Activated CD4-positive, alpha-beta T cell treated with anti-CD3 and anti-CD28 coated beads, Interleukin-2, amount 10 ng/mL, durations not matched to agents 7 days and 5 days (primary cell): ENCODE results near the gene ZNF445. TPM values are rescaled to one million over a fixed set of nuclear protein-coding genes. Genes with fewer than 3 reads are reported as not detected.
"Not testable (repeated sequence)": the region's sequence is repeated elsewhere in the genome, so short reads cannot be mapped to it uniquely, and the experiment has no call there.

ENCODE experiments used
- CTCF ChIA-PET: fragments of 350-600 bp; sonication (Branson Sonifier 250); formaldehyde crosslinking; loops from one replicate; lab custom pipeline; 2021; ENCODE audit warnings: antibody characterized with exemption; lab: Charles Lee
- POLR2A ChIA-PET: fragments of 350-600 bp; sonication (Branson Sonifier 250); formaldehyde crosslinking; loops from one replicate; lab custom pipeline; 2021; ENCODE audit warnings: antibody characterized with exemption; lab: Charles Lee
- DNase-seq: peaks from one replicate; pipeline ENCODE4 v3.0.0-alpha.2; 2020
- H3K27ac Mint-ChIP-seq: one replicate; pipeline ENCODE4 v1.8.0; 2021; ENCODE audit warnings: mild to moderate bottlenecking, moderate library complexity, mixed read lengths
- H3K27me3 Mint-ChIP-seq: one replicate; pipeline ENCODE4 v1.8.0; 2021; ENCODE audit warnings: mixed read lengths
- H3K36me3 Mint-ChIP-seq: one replicate; pipeline ENCODE4 v1.8.0; 2021; ENCODE audit warnings: low read depth, mixed read lengths
- H3K4me1 Mint-ChIP-seq: one replicate; pipeline ENCODE4 v1.8.0; 2021; ENCODE audit warnings: mixed read lengths
- H3K4me3 Mint-ChIP-seq: one replicate; pipeline ENCODE4 v1.8.0; 2021; ENCODE audit warnings: mild to moderate bottlenecking, moderate library complexity, mixed read lengths
- H3K9me3 Mint-ChIP-seq: one replicate; pipeline ENCODE4 v1.8.0; 2021; ENCODE audit warnings: mixed read lengths
- total RNA-seq, 2 experiments: library from RNA; stranded (reverse); gene quantifications; one replicate each; pipeline ENCODE4 v1.2.3, GENCODE V29; 2021

The ZNF445 gene
- total RNA-seq, 2 experiments from 2014 or later, result 22.4 to 24.9 TPM

GRCh38 chr3:44409640-44410410, 67.6 kb downstream of the ZNF445 start:
- no peak overlapping the region for H3K27ac Mint-ChIP-seq
- DNase-seq, result no peak
- no peaks in the 10 kb centered on the region for H3K27me3 Mint-ChIP-seq
- H3K4me1 Mint-ChIP-seq, result no peaks in the 10 kb centered on the region
- H3K4me3 Mint-ChIP-seq, result no peak overlapping the region
- CTCF ChIA-PET, result no interaction called here
- H3K36me3 Mint-ChIP-seq, result peaks cover 2% of the 10 kb centered on the region
- H3K9me3 Mint-ChIP-seq, result no peaks in the 10 kb centered on the region
- POLR2A ChIA-PET, result no interaction called here

DNA sequence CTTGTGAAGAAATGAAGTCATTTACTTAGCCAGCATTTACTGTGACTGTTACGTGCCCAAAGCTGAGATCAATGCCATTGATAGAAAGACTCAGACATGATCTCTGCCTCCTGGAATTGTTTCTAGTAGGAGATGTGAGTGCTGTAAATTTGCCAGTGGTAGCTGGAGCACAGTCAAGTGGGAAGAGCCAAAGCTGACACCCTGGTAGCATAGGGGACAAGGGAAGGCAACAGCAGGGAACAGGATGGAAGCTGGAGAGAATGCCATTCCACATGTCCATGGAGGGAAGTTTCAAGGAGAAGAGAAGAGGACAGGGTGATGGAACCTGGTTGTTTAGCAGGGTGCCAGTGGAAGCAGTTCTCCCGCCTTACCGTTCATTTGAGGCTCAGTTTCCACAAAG, 74.9 kb downstream of the ZNF445 start:
- CTCF ChIA-PET, result no interaction called here
- H3K36me3 Mint-ChIP-seq, result peaks cover 4% of the 10 kb centered on the region

GRCh38 chr3:44400771-44401170, 76.7 kb downstream of the ZNF445 start:
- ChIA-PET POLR2A (no interaction called here), CTCF (interaction anchor here (0.6 kb wide), 1 partner anchor 522 kb away, joined by 3 read pairs; no protein-coding TSS in a partner anchor)
- no peak overlapping the region for H3K27ac Mint-ChIP-seq
- no peaks in the 10 kb centered on the region for H3K4me1 Mint-ChIP-seq
- no peak for DNase-seq
- peaks cover 4% of the 10 kb centered on the region for H3K36me3 Mint-ChIP-seq
- H3K9me3 Mint-ChIP-seq, result no peaks in the 10 kb centered on the region
- no peak overlapping the region for H3K4me3 Mint-ChIP-seq
- H3K27me3 Mint-ChIP-seq, result no peaks in the 10 kb centered on the region

More for the DNA sequence above, 74.9 kb downstream of the ZNF445 start:
- no peaks in the 10 kb centered on the region for H3K27me3 Mint-ChIP-seq
- no peaks in the 10 kb centered on the region for H3K9me3 Mint-ChIP-seq
- no peaks in the 10 kb centered on the region for H3K4me1 Mint-ChIP-seq
- no peak overlapping the region for H3K4me3 Mint-ChIP-seq
- no peak for DNase-seq
- POLR2A ChIA-PET, result interaction anchor here (0.7 kb wide), 1 partner anchor 39 kb away, joined by 3 read pairs; no protein-coding TSS in a partner anchor
- H3K27ac Mint-ChIP-seq, result no peak overlapping the region

- POLR2A ChIA-PET, result no interaction called here
- Mint-ChIP-seq H3K4me1 (no peaks in the 10 kb centered on the region), H3K27ac (no peak overlapping the region), H3K9me3 (no peaks in the 10 kb centered on the region), H3K27me3 (no peaks in the 10 kb centered on the region), H3K4me3 (no peak overlapping the region), H3K36me3 (peaks cover 4% of the 10 kb centered on the region)
- CTCF ChIA-PET, result interaction anchor here (1.6 kb wide), 1 partner anchor 36 kb away, joined by 3 read pairs; no protein-coding TSS in a partner anchor
- DNase-seq, result no peak
Measured at GRCh38 chr3:44398853-44399252, 78.6 kb downstream of the ZNF445 start.

- H3K9me3 Mint-ChIP-seq, POLR2A ChIA-PET, H3K4me1 Mint-ChIP-seq, H3K27ac Mint-ChIP-seq, DNase-seq, H3K27me3 Mint-ChIP-seq, H3K4me3 Mint-ChIP-seq, H3K36me3 Mint-ChIP-seq: not testable (repeated sequence)
- CTCF ChIA-PET, result interaction anchor here (1.6 kb wide), 1 partner anchor 35 kb away, joined by 3 read pairs; no protein-coding TSS in a partner anchor
Measured at GRCh38 chr3:44398271-44398670, 79.2 kb downstream of the ZNF445 start.

DNA sequence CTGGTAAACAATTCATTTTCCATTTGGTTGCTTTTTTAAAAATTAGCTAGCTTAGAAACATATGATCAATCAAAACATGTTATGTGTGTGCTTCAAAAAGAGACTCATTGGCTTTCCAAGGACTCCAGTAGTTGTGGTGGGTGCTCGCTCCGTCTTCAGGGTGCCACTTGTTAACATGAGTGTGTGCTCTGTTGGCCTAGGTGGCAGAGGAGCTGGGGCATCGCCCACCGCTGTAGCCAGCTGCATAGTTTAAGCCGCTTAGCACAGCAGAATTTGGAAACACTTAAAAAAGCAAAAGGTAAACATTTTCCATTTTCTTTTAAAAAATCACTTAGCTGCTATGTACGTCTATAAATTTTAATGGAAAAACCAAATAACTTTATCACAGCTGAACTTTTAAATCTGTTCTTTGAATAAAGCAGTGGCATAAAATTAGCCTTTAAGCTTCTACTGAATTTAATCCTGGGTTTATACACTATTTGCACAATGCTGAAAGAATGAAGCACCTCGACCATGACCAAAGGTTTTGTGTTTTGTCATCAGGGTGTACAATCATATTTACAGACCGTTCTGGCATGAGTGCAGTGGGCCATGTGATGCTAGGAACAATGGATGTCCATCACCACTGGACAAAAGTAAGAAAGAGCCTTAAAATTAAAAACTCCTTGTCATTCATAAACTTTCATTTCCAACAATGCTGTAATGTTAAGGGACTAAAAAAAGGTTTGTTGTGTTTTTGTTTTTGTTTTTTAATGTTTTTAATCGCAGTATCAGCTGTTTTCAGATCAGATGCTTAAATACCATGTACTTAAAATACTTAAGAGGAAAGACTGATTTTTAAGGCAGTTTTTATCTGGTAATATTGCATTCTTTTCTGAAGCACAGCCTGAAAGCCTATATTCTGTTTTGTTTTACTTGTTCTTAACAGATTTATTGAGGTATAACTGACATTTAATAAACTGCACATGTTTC, 81.0 kb downstream of the ZNF445 start:
- Mint-ChIP-seq H3K4me1 (peaks cover under 1% of the 10 kb centered on the region), H3K27me3 (no peaks in the 10 kb centered on the region), H3K4me3 (no peak overlapping the region), H3K27ac (no peak overlapping the region), H3K36me3 (peaks cover 6% of the 10 kb centered on the region), H3K9me3 (peaks cover 2% of the 10 kb centered on the region)
- CTCF ChIA-PET, result no interaction called here
- no peak for DNase-seq
- POLR2A ChIA-PET, result no interaction called here

- Mint-ChIP-seq H3K9me3 (peaks cover 2% of the 10 kb centered on the region), H3K4me1 (peaks cover 2% of the 10 kb centered on the region), H3K27ac (no peak overlapping the region), H3K4me3 (no peak overlapping the region), H3K36me3 (peaks cover 2% of the 10 kb centered on the region), H3K27me3 (no peaks in the 10 kb centered on the region)
- DNase-seq, result no peak
- ChIA-PET CTCF (no interaction called here), POLR2A (no interaction called here)
Measured at GRCh38 chr3:44395714-44396113, 81.8 kb downstream of the ZNF445 start.

DNA sequence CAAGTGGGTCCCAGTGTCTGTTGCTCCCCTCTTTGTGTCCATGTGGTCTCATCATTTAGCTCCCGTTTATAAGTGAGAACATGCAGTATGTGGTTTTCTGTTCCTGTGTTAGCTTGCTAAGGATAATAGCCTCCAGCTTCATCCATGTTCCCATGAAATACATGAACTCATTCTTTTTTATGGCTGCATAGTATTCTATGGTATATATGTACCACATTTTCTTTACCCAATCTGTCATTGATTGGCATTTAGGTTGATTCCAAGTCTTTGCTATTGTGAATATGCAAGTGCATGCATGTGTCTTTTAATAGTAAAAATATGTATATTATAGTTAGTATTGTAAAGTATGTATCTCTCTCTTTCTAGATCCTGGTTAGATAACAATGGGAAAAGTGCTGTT, 85.0 kb downstream of the ZNF445 start:
- Mint-ChIP-seq H3K4me1 (peaks cover 2% of the 10 kb centered on the region), H3K36me3 (peaks cover 3% of the 10 kb centered on the region), H3K4me3 (no peak overlapping the region), H3K27ac (no peak overlapping the region), H3K27me3 (no peaks in the 10 kb centered on the region), H3K9me3 (peaks cover 8% of the 10 kb centered on the region)
- no peak for DNase-seq
- CTCF ChIA-PET, result interaction anchor here (0.9 kb wide), 1 partner anchor 34 kb away, joined by 3 read pairs; no protein-coding TSS in a partner anchor
- POLR2A ChIA-PET, result no interaction called here

DNA sequence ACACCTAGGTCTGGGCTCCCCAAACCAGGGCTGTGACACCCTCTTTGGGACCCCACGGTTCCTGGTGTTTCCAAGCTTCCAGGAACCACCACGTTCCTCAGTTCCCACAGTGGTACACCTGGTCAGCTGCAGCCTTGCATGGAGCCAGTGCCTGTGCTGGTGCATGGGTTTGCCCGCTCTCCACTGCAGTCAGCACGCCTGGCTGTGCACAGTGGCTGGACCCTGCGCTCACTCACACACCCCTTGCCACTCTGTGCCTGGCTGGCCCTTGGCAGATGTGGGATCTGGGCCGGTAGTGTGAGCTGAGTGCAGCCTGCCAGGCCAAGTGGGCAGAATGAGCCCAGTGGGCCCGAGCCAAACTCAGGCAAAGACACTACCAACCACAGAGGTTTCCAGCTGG, 90.1 kb downstream of the ZNF445 start:
- peaks cover 16% of the 10 kb centered on the region for H3K9me3 Mint-ChIP-seq
- H3K4me1 Mint-ChIP-seq, result peaks cover 2% of the 10 kb centered on the region
- H3K4me3 Mint-ChIP-seq, result no peak overlapping the region
- H3K27ac Mint-ChIP-seq, result no peak overlapping the region
- peaks cover 3% of the 10 kb centered on the region for H3K36me3 Mint-ChIP-seq
- POLR2A ChIA-PET, result no interaction called here
- peaks cover 2% of the 10 kb centered on the region for H3K27me3 Mint-ChIP-seq
- DNase-seq, result no peak
- CTCF ChIA-PET, result no interaction called here

Other genes starting within 250 kb of the ZNF445 start
- gene TOPAZ1, start 235.8 kb downstream of the ZNF445 start, total RNA-seq, result not detected
- 10 to 100 TPM; 16.4 to 19.9 TPM for gene TCAIM, start 138.9 kb downstream of the ZNF445 start, total RNA-seq
- gene ZKSCAN7, start 77.5 kb upstream of the ZNF445 start, total RNA-seq, result under 1 TPM; 0.50 to 0.56 TPM
- gene ZNF660, start 107.3 kb upstream of the ZNF445 start, total RNA-seq, result under 1 TPM in 1 of 2 experiments, not detected in 1; 0.15 TPM
- 10 to 100 TPM; 13.2 to 14.8 TPM for gene ZNF197, start 147.4 kb upstream of the ZNF445 start, total RNA-seq
- gene ZNF35, start 171.1 kb upstream of the ZNF445 start, total RNA-seq, result 1 to 10 TPM; 1.8 to 2.2 TPM
- gene ZNF502, start 235.0 kb upstream of the ZNF445 start, total RNA-seq, result 1 to 10 TPM; 1.4 to 1.7 TPM